ENCODE measurements around the gene PCCB. TPM values are rescaled to one million over a fixed set of nuclear protein-coding genes. Genes with fewer than 3 reads are reported as not detected.
A peak's percentile ranks its signal among the peaks of the same experiment; 100 is the strongest.

PCCB gene
- total RNA-seq, 1 donor from 2014 or later = 32.6 TPM

DNA sequence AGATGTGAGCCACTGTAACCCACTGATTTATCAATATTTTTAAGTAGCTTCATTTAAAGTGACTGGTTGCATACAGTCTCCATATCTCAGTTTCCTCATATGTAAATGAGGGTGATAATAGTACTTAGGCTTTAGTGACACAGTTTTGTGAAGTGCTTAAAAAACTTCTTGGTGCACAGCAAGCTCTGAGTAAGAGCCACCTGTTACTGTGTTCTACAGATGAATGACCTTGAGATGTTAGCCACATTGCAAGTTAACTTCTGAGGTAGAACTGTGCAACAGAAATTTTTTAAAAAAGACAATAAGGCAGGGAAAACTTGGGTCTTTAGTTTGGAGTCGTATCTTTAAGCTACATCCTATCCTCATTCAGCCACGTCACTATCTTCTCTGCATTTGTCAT lies 43.1 kb downstream of the PCCB start:
- Histone ChIP-seq H3K4me1 (no peaks in the 10 kb centered on the region), H3K27ac (no peak overlapping the region), H3K9me3 (no peaks in the 10 kb centered on the region), H3K4me3 (no peak overlapping the region), H3K27me3 (no peaks in the 10 kb centered on the region), H3K36me3 (peaks cover 40% of the 10 kb centered on the region)
- TF ChIP-seq, protein P1, sequence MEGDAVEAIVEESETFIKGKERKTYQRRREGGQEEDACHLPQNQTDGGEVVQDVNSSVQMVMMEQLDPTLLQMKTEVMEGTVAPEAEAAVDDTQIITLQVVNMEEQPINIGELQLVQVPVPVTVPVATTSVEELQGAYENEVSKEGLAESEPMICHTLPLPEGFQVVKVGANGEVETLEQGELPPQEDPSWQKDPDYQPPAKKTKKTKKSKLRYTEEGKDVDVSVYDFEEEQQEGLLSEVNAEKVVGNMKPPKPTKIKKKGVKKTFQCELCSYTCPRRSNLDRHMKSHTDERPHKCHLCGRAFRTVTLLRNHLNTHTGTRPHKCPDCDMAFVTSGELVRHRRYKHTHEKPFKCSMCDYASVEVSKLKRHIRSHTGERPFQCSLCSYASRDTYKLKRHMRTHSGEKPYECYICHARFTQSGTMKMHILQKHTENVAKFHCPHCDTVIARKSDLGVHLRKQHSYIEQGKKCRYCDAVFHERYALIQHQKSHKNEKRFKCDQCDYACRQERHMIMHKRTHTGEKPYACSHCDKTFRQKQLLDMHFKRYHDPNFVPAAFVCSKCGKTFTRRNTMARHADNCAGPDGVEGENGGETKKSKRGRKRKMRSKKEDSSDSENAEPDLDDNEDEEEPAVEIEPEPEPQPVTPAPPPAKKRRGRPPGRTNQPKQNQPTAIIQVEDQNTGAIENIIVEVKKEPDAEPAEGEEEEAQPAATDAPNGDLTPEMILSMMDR (IDR thresholded peaks at IDR 0.05) = no peak
- intact Hi-C loops (cut with DNase I) = no loop called here
- DNase-seq (no peak), ATAC-seq (no peak)

DNA sequence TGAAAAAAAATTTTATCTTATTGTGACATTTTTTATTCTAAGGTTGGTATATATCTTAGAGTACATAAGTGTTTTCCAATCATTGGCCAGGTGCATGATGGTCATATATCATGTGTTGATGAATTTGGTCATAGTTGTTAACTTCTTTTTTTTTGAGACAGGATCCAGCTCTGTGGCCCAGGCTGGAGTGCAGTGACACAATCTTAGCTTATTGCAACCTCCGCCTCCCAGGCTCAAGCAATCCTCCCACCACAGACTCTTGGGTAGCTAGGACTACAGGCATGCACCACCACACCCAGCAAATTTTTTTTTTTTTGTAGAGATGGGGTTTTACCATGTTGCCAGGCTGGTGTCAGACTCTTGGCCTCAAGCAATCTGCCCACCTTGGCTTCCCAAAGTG lies 44.0 kb downstream of the PCCB start:
- no peaks in the 10 kb centered on the region for H3K9me3 ChIP-seq
- H3K27me3 ChIP-seq = no peaks in the 10 kb centered on the region
- no peak overlapping the region for H3K4me3 ChIP-seq
- TF ChIP-seq, protein P1 (IDR thresholded peaks at IDR 0.05) = no peak
- H3K36me3 ChIP-seq = peaks cover 49% of the 10 kb centered on the region
- H3K4me1 ChIP-seq = no peaks in the 10 kb centered on the region
- no peak for DNase-seq
- ATAC-seq = peak; percentile 58
- intact Hi-C loops (cut with DNase I) = no loop called here
- H3K27ac ChIP-seq = no peak overlapping the region

DNA sequence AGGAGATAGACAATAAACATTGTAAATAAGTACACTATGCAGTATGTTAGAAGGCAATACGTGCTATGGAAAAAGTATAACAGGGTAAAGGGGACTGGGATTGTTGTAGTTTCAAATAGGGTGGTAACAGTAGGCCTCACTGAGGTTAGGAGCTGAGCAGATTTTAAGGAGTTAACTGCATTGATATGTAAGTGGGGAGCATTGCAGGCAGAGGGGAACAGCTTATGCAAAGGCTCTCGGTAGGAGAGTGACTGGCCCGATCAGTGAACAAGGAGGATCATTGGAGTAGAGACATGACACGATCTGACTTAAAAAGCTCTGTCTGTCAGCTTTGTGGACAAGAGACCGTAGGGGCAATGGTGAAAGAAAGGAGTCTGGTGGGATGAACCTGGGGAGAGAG lies 46.8 kb downstream of the PCCB start:
- DNase-seq (no peak), ATAC-seq (no peak)
- intact Hi-C loops (cut with DNase I) = no loop called here
- H3K9me3 ChIP-seq = no peaks in the 10 kb centered on the region
- H3K36me3 ChIP-seq = peaks cover 71% of the 10 kb centered on the region
- TF ChIP-seq, protein P1 (IDR thresholded peaks at IDR 0.05) = no peak
- H3K4me3 ChIP-seq = no peak overlapping the region
- no peaks in the 10 kb centered on the region for H3K4me1 ChIP-seq
- H3K27me3 ChIP-seq = no peaks in the 10 kb centered on the region
- no peak overlapping the region for H3K27ac ChIP-seq

DNA sequence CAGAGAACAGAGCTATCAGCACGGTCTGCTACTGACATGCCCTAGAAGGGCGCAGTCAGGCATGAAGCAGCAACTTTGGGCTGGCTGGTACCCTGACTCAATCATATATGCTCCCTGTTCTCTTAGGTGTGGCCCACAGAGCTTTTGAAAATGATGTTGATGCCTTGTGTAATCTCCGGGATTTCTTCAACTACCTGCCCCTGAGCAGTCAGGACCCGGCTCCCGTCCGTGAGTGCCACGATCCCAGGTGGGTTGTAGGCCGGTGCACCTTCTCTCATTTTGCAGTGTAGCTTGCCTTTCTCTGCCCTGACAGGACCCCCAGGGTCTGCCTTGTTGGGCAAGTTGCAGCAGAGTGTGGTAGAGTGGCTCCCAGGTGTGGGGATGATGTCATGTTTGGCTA lies 47.7 kb downstream of the PCCB start:
- no peak for DNase-seq

DNA sequence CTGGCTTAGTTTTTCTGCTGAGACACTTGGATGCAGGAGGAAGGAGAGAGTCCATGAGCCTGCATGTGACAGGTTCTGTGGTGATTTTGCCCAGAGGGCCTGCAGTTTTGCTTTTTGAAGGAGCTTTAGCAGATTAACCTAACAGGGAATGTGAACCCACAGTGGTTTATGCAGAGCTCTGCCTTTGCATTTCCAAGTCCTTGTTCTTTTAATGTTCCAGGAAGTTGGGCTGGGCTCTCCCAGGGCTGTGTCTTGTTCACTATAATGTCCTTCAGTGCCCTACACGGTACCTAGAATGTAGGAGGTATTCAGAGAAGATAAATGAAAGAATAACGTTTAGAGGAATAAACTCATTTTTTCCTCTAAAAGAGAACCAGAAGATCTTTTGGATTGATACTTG lies 50.3 kb downstream of the PCCB start:
- ATAC-seq (no peak), DNase-seq (no peak)
- Histone ChIP-seq H3K36me3 (peaks cover 51% of the 10 kb centered on the region), H3K9me3 (no peaks in the 10 kb centered on the region), H3K27me3 (no peaks in the 10 kb centered on the region), H3K4me1 (no peaks in the 10 kb centered on the region), H3K27ac (no peak overlapping the region), H3K4me3 (no peak overlapping the region)
- intact Hi-C loops (cut with DNase I) = no loop called here
- TF ChIP-seq, protein P1 (IDR thresholded peaks at IDR 0.05) = no peak

More for the DNA sequence above, 47.7 kb downstream of the PCCB start:
- H3K36me3 ChIP-seq = peaks cover 72% of the 10 kb centered on the region
- H3K27ac ChIP-seq = no peak overlapping the region
- H3K27me3 ChIP-seq = no peaks in the 10 kb centered on the region
- intact Hi-C loops (cut with DNase I) = no loop called here
- no peaks in the 10 kb centered on the region for H3K9me3 ChIP-seq
- no peak overlapping the region for H3K4me3 ChIP-seq
- TF ChIP-seq, protein P1 (IDR thresholded peaks at IDR 0.05) = no peak
- no peaks in the 10 kb centered on the region for H3K4me1 ChIP-seq
- peak; percentile 13 for ATAC-seq

DNA sequence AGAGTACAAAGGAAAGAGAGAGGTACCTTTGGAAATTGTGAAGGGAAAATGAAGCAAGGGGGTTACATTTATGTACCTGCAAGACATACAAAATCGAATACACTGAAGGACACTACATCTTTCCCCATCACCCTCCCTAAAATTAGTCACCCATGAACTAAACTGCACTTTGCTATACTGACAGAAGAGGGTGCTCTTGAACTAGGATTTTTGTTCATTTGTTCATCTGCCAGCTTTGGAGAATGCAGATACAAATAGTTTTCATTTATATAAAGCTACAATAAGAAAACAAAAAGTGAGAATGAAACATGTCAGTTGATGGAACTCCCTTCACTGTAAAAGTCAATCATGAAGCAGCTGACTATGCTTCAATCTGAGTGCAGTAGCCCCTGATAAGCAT lies 55.7 kb downstream of the PCCB start:
- ATAC-seq = no peak
- H3K4me3 ChIP-seq = no peak overlapping the region
- H3K27ac ChIP-seq = no peak overlapping the region
- TF ChIP-seq, protein P1 (IDR thresholded peaks at IDR 0.05) = peak; percentile 34
- no peak for DNase-seq
- peaks cover 10% of the 10 kb centered on the region for H3K36me3 ChIP-seq
- intact Hi-C loops (cut with DNase I) = no loop called here
- no peaks in the 10 kb centered on the region for H3K27me3 ChIP-seq
- no peaks in the 10 kb centered on the region for H3K4me1 ChIP-seq
- H3K9me3 ChIP-seq = no peaks in the 10 kb centered on the region
